Measurements from ENCODE around the gene SPATA13.
"Not testable (repeated sequence)": the region's sequence is repeated elsewhere in the genome, so short reads cannot be mapped to it uniquely, and the experiment has no call there.

SPATA13 gene

DNA sequence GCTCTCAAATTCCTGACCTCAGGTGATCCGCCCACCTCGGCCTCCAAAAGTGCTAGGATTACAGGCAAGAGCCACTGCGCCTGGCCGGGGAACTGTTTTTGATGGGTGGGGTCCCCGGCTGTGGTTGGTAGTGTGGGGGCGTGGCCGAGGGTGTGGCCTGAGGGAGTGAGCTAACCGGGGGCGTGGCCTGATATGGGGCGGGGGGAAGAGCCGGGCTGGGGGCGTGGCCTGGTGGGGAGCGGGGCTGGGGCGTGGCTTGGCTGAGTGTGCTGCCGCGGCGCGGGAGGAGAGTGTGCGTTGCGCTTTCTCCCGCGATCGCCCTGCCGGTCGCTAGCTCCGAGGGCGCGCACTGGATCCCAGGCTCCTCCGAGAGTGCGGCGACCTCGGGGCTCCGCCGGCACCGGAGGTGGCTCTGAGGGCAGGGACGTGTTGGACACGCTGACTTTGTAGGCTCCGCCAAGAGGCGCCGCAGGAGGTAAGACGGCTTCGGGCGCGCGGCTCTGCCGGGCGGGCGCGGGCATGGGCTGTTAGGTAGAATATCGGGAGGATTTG is at the start of gene SPATA13:
TSS of gene SPATA13 (plus strand) at position 263 of the 552 bp plus-strand sequence. CDS start 62,210 bp downstream, outside the sequence.
- DNase-seq: peak; percentile 93

GRCh38 chr13:24112791-24113190 is 47.7 kb upstream of the SPATA13 start:
- DNase-seq: no peak

GRCh38 chr13:24115671-24116070 is 44.8 kb upstream of the SPATA13 start:
- DNase-seq: no peak

DNA sequence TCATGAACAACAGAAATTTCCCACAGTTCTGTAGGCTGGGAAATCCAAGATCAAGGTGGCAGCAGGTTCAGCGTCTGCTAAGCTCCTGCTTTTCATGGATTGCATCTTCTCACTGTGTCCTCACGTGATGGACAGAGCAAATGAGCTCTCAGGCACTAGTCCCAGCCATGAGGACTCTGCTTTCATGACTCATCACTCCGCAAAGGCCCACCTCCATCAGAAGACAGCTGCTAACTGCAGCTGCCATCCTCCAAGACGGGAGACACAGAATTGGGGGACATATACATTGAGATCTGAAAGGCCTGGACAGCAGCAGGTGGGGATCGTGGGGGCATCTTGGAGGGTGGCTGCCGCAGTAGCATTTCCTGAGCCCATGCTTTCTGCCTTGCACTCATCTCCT is 44.4 kb upstream of the SPATA13 start:
- no peak for DNase-seq

- no peak for DNase-seq
Measured at GRCh38 chr13:24118576-24118975, 41.9 kb upstream of the SPATA13 start.

DNA sequence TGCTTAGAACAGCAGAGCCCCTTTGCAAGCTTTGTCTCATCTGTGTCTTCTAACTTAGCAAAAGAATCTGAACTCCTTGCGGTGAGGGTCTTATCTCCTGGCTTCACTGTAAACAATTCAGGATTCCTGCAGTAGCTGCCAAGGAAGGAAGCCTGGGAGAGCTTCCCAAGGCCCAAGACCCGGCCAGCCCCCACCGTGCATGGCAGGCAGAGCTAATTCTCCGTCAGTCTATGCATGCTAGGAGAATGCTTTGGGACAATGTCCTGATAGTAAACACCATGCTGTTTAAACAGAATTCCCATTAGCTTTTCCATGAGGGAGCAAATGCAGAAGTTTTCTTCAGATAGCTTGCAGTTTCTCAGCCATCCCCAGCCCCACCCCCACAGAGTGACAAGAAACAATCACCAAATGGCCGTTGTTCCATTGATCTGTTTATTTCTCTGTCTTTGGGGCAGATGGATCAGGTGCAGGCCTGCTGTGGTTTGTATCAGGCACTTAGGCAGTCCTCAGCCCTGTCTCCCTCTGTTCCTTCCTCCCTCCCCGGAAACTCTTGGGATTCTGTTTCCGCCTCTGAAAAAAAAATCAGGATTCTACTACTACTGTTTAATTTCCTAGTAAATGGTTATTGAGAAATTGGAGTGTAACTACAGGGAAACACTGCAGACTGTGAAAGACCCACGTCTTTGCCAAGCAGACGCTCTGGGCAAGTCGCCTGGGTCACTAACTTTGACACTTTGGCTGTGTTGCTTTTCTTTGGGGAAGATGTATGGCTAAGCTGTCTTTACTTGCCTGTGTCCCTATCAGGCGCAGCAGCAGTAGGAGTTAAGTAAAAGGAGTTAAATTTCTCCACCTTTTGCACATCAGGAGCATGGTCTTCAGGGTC is 40.7 kb upstream of the SPATA13 start:
- DNase-seq: no peak

DNA sequence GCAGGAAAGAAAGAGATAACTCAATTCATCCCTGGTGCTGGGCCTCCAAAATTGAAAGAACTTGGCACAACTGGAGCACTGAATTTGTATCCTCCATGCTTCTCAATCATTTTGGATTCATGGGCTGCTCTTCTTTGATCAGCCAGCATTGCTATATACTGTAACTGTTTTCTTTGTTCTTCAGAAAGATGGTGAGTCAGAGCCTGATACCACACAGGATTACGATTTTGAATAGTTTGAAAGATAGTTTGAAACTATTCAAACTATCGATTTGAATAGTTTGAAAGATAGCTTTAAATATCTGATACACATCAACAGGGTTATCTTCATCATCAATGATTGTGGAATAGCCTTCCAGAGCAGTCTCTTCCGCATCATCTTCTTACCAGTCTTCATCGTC is 38.5 kb upstream of the SPATA13 start:
- not testable (repeated sequence) for DNase-seq

- DNase-seq: no peak
Measured at GRCh38 chr13:24122569-24122968, 38.0 kb upstream of the SPATA13 start.

DNA sequence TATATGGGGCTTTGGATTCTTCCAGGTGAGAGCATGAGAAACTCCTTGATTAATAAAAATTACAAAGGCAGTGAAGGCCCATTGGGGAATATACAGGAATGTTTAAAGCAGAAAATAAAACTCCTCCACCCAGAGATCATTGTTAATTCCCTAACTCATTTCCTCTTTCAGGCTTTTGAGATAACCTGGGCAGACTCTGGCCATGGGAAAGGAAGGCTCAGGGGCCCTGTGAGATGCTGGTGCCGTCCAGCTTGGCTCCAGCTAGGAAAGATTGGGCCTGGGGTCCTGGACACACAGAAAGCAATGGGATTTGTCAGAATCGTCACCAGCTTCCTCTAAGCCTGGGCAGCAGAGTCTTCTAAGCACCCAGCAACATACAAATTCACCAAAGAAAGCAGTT is 36.8 kb upstream of the SPATA13 start:
- DNase-seq: no peak

DNA sequence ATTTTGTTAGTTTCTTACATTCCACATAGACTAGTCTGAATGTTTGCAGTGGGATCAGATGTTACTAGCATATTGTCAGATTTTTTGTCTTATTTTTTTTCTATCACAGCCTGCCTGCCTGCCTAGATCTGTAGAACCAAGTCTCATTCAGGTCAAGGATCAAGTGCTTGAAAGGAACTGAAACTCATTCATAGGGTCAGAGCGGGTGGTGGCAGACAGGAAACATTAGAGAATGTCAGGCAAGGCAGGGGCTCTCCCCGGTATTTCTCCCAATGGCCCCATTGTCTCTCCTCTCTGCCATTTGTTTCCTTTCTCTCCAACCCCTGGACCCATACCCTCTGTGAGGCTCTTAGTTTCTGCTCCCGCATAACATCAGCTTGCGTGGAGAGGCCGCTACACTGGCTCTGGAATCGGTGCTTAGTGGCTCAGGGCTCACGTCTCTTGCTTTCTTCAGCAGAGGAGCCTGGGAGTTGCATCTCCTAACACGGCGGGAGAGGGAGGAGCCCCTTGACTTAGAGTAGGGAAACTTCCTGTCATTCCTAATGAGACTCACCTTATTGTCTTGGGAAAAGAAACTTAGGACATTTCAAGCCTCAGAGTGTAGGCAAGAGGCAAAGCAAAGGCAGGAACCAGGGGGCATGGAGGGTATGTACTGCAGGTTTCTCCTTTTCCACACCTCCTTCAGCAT is 35.6 kb upstream of the SPATA13 start:
- peak; percentile 48 for DNase-seq

GRCh38 chr13:24127116-24127631 is 33.3 kb upstream of the SPATA13 start:
- no peak for DNase-seq

- DNase-seq: no peak
Measured at GRCh38 chr13:24128112-24128511, 32.4 kb upstream of the SPATA13 start.

- DNase-seq: no peak
Measured at GRCh38 chr13:24128962-24129361, 31.6 kb upstream of the SPATA13 start.

- DNase-seq: no peak
Measured at GRCh38 chr13:24129914-24130774, 30.4 kb upstream of the SPATA13 start.

GRCh38 chr13:24131749-24132148 is 28.8 kb upstream of the SPATA13 start:
- no peak for DNase-seq

DNA sequence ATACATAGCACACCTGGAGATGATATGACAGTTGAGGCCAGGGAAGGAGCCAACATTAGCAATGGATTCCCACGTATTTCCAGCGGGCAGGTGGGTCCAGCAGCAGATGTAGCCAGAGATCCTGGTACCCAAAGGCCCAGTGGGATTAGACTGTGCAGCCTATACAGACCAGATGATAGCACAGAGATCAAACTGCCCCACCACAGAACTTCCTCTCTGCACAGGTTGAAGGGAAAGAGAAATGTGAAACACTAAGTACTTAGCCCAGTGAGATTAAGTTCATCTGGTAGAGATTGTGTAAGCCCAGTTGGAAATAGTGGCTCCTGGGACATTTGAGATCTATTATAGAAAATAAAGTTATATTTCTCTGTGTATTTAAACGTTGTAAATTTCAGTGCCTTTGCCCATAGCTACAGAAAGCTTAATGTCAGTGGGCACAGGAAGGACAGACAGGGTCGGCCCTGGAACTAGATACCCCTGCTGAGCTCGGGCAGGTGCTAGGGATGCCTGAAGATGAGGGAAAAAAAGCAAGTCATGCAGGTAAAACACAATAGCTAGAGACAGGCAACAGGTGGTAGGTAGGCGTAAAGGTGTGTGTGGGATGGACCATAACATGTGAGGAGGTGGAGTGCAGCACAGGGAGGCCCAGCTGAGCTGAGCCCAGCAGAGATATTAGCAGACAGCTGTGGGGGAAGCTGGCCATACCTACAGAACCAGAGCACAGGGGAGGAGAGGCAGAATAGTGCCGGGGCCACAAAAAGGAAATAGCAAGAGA is 27.3 kb upstream of the SPATA13 start:
- no peak for DNase-seq

DNA sequence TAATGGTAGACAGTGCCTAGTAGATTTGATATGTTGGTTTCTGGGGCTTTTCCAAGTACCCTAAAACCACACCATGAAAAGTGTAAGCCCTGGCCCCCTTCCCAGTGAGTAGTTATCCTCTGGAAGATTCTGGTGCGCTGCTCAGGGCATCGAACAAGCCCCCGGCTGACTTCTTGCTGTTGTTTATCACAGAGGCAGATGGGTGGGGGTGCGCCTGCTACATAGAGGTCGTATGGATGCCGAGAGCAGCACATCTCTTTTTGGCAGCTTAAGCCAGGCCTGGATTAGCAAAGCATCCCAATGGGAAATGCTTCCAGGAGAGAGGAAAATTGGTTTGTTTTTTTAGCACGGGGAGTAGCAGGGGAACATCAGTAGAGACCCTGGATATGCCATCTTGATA is 26.3 kb upstream of the SPATA13 start:
- DNase-seq: no peak

- no peak for DNase-seq
Measured at GRCh38 chr13:24134757-24135156, 25.8 kb upstream of the SPATA13 start.

- DNase-seq: no peak
Measured at GRCh38 chr13:24135674-24136300, 24.7 kb upstream of the SPATA13 start.

DNA sequence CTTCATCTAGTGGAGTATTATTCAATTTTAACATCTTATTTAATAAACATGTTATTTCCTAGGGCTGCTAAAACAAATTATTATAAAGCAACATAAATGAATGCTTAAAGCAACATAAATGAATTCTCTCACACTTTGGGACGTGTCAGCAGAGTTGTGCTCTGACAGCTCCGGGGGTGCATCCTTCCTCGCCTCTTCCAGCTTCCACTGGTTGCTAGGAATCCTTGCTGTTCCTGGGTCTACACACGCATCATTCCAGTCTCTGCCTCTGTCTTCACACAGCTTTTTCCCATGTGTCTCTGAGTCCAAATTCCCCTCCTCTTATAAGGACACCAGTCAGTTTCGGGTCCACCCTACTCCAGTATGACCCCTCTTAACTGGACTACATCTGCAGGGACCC is 21.6 kb upstream of the SPATA13 start:
- DNase-seq: no peak

- DNase-seq: no peak
Measured at GRCh38 chr13:24141333-24141910, 19.1 kb upstream of the SPATA13 start.
